Measurements from ENCODE around the gene NPHS1. TPM values are rescaled to one million over a fixed set of nuclear protein-coding genes. Genes with fewer than 3 reads are reported as not detected.
A peak's percentile ranks its signal among the peaks of the same experiment; 100 is the strongest.
"Not testable (repeated sequence)": the region's sequence is repeated elsewhere in the genome, so short reads cannot be mapped to it uniquely, and the experiment has no call there.

NPHS1 gene
- total and polyA plus RNA-seq, 4 experiments from 2014 or later: not detected

- no peaks in the 10 kb centered on the region for H3K9me3 ChIP-seq (ENCODE audit: control insufficient read depth in 1 of 2, low read length in 2 of 2)
Observed at GRCh38 chr19:35842666-35843272, 9.5 kb downstream of the NPHS1 start.

DNA sequence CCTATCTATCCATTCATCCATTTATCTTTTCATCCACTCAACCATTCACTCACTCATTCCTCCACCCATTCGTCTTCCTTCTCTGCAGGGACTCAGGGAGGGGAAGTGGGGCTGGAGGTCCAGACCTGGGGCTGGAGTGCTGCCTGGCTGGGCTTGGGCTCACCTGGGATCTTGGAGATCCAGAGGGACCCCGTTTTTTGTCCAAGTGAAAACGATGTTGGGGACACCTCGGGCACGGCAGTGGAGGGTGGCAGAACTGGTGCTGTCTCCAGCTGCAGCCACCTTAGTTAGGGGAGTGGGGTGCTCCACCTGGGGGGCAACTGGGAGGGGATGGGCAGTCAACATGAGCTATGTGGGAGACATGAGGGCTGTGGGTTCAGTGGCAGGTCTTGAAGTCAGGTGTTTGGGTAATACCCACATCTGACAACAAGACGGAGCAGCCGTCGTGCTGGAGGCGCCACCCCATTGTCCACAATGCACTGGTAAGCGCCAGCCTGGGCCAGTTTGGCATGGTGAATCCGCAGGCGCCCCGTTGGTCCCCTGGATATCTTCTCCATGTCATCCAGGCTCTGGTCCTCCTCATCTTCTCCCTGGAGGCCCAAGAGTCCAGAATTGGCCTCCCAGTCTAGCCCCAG is 10.2 kb downstream of the NPHS1 start:
- Mint-ChIP-seq H3K4me3 (no peak overlapping the region), H3K27me3 (peaks cover 36 to 47% of the 10 kb centered on the region in 2 donors), H3K36me3 (peaks cover 3 to 8% of the 10 kb centered on the region in 2 donors), H3K27ac (no peak overlapping the region), H3K4me1 (peaks cover 7 to 30% (median 20%) of the 10 kb centered on the region in 4 donors), H3K9me3 (peaks cover 0 to 21% (median 11%) of the 10 kb centered on the region in 8 donors)
- H3K36me3 ChIP-seq (ENCODE audit: insufficient read depth, low read length): no peaks in the 10 kb centered on the region
- peaks cover 33% of the 10 kb centered on the region for H3K27me3 ChIP-seq (ENCODE audit: insufficient read depth, low read length)
- no peak overlapping the region for H3K27ac ChIP-seq (ENCODE audit: low read depth, low read length)
- peaks cover 14% of the 10 kb centered on the region for H3K4me1 ChIP-seq (ENCODE audit: insufficient read depth, low read length)
- H3K9me3 ChIP-seq (ENCODE audit: control insufficient read depth in 1 of 2, low read length in 2 of 2): no peaks in the 10 kb centered on the region
- ChIA-PET CTCF (ENCODE audit: partially characterized antibody) (no interaction called here), POLR2A (ENCODE audit: partially characterized antibody) (no interaction called here)
- intact Hi-C loops (cut with micrococcal nuclease): no loop called here
- no peak overlapping the region for H3K4me3 ChIP-seq (ENCODE audit: low read length in 2 of 2)
- DNase-seq: no peak

More at GRCh38 chr19:35842666-35843272, 9.5 kb downstream of the NPHS1 start:
- Mint-ChIP-seq H3K27ac (no peak overlapping the region), H3K27me3 (peaks cover 34 to 47% of the 10 kb centered on the region in 2 donors), H3K36me3 (peaks cover 3 to 8% of the 10 kb centered on the region in 2 donors), H3K9me3 (peaks cover 0 to 21% (median 11%) of the 10 kb centered on the region in 8 donors), H3K4me3 (peak overlapping the region in 1 of 8 donors; percentile 1), H3K4me1 (peaks cover 7 to 30% (median 20%) of the 10 kb centered on the region in 4 donors)
- CTCF ChIA-PET (ENCODE audit: partially characterized antibody): no interaction called here
- intact Hi-C loops (cut with micrococcal nuclease): no loop called here
- Histone ChIP-seq H3K27ac (ENCODE audit: low read depth, low read length) (no peak overlapping the region), H3K27me3 (ENCODE audit: insufficient read depth, low read length) (peaks cover 33% of the 10 kb centered on the region), H3K4me1 (ENCODE audit: insufficient read depth, low read length) (peaks cover 14% of the 10 kb centered on the region), H3K36me3 (ENCODE audit: insufficient read depth, low read length) (no peaks in the 10 kb centered on the region), H3K4me3 (ENCODE audit: low read length in 2 of 2) (no peak overlapping the region)
- POLR2A ChIA-PET (ENCODE audit: partially characterized antibody): no interaction called here
- no peak for DNase-seq

GRCh38 chr19:35836096-35836495 is 16.2 kb downstream of the NPHS1 start:
- H3K9me3 Mint-ChIP-seq: peaks cover 0 to 14% (median 5%) of the 10 kb centered on the region in 8 donors
- CTCF ChIA-PET (ENCODE audit: partially characterized antibody); H3K36me3 Mint-ChIP-seq; H3K4me3 Mint-ChIP-seq; H3K27me3 ChIP-seq (ENCODE audit: insufficient read depth, low read length); H3K36me3 ChIP-seq (ENCODE audit: insufficient read depth, low read length); intact Hi-C loops (cut with micrococcal nuclease); POLR2A ChIA-PET (ENCODE audit: partially characterized antibody); H3K4me1 ChIP-seq (ENCODE audit: insufficient read depth, low read length); H3K9me3 ChIP-seq (ENCODE audit: control insufficient read depth in 1 of 2, low read length in 2 of 2); H3K4me1 Mint-ChIP-seq; H3K27ac ChIP-seq (ENCODE audit: low read depth, low read length); H3K27ac Mint-ChIP-seq; H3K4me3 ChIP-seq (ENCODE audit: low read length in 2 of 2); DNase-seq: not testable (repeated sequence)
- H3K27me3 Mint-ChIP-seq: peaks cover 14 to 20% of the 10 kb centered on the region in 2 donors

- Mint-ChIP-seq H3K27ac (no peak overlapping the region), H3K4me1 (no peaks in the 10 kb centered on the region), H3K36me3 (peaks cover 2 to 3% of the 10 kb centered on the region in 2 donors), H3K4me3 (no peak overlapping the region), H3K27me3 (peaks cover 19 to 24% of the 10 kb centered on the region in 2 donors), H3K9me3 (peaks cover 0 to 6% (median 3%) of the 10 kb centered on the region in 8 donors)
- Histone ChIP-seq H3K36me3 (ENCODE audit: insufficient read depth, low read length) (no peaks in the 10 kb centered on the region), H3K9me3 (ENCODE audit: control insufficient read depth in 1 of 2, low read length in 2 of 2) (no peaks in the 10 kb centered on the region), H3K4me3 (ENCODE audit: low read length in 2 of 2) (no peak overlapping the region), H3K27ac (ENCODE audit: low read depth, low read length) (no peak overlapping the region), H3K4me1 (ENCODE audit: insufficient read depth, low read length) (no peaks in the 10 kb centered on the region), H3K27me3 (ENCODE audit: insufficient read depth, low read length) (peaks cover 2% of the 10 kb centered on the region)
- POLR2A ChIA-PET (ENCODE audit: partially characterized antibody): no interaction called here
- CTCF ChIA-PET (ENCODE audit: partially characterized antibody): no interaction called here
- DNase-seq: no peak
- intact Hi-C loops (cut with micrococcal nuclease): no loop called here
Observed at GRCh38 chr19:35833972-35834371, 18.3 kb downstream of the NPHS1 start.

- peaks cover 24 to 27% of the 10 kb centered on the region in 2 donors for H3K27me3 Mint-ChIP-seq
- H3K36me3 Mint-ChIP-seq: peaks cover 0 to 3% of the 10 kb centered on the region in 2 donors
- Histone ChIP-seq H3K4me1 (ENCODE audit: insufficient read depth, low read length) (no peaks in the 10 kb centered on the region), H3K36me3 (ENCODE audit: insufficient read depth, low read length) (no peaks in the 10 kb centered on the region), H3K27me3 (ENCODE audit: insufficient read depth, low read length) (peaks cover 4% of the 10 kb centered on the region), H3K9me3 (ENCODE audit: control insufficient read depth in 1 of 2, low read length in 2 of 2) (no peaks in the 10 kb centered on the region), H3K4me3 (ENCODE audit: low read length in 2 of 2) (no peak overlapping the region), H3K27ac (ENCODE audit: low read depth, low read length) (no peak overlapping the region)
- no peak overlapping the region for H3K4me3 Mint-ChIP-seq
- CTCF ChIA-PET (ENCODE audit: partially characterized antibody): no interaction called here
- H3K9me3 Mint-ChIP-seq: peaks cover 0 to 8% (median 3%) of the 10 kb centered on the region in 8 donors
- intact Hi-C loops (cut with micrococcal nuclease): no loop called here
- no peaks in the 10 kb centered on the region for H3K4me1 Mint-ChIP-seq
- H3K27ac Mint-ChIP-seq: no peak overlapping the region
- no peak for DNase-seq
- POLR2A ChIA-PET (ENCODE audit: partially characterized antibody): no interaction called here
Observed at GRCh38 chr19:35832054-35832453, 20.2 kb downstream of the NPHS1 start.

DNA sequence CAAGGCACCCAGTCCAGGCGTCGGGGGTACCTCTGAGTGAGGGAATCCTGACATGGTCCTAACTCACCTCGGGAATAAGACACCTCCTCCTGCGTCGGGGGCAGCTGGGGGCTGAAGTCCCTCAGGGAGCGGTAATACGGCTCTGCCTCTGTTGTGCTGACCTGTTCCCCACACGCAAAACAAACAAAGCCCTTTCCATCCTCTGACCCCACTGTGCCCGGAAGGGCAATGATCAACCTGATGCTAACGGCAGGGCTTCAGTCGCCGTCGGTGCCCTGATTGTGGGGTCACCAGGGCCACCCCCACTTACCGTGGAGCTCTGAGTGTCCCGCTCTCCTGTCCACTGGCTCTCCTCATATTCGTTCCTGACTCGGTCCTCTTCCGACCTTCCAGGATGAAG is 21.3 kb downstream of the NPHS1 start:
- Mint-ChIP-seq H3K27me3 (peaks cover 24 to 27% of the 10 kb centered on the region in 2 donors), H3K27ac (no peak overlapping the region), H3K9me3 (peaks cover 0 to 8% (median 2%) of the 10 kb centered on the region in 8 donors), H3K36me3 (peaks cover 0 to 3% of the 10 kb centered on the region in 2 donors), H3K4me3 (no peak overlapping the region), H3K4me1 (no peaks in the 10 kb centered on the region)
- ChIA-PET POLR2A (ENCODE audit: partially characterized antibody) (no interaction called here), CTCF (ENCODE audit: partially characterized antibody) (no interaction called here)
- H3K9me3 ChIP-seq (ENCODE audit: control insufficient read depth in 1 of 2, low read length in 2 of 2): no peaks in the 10 kb centered on the region
- intact Hi-C loops (cut with micrococcal nuclease): no loop called here
- DNase-seq: no peak
- H3K27ac ChIP-seq (ENCODE audit: low read depth, low read length): no peak overlapping the region
- H3K27me3 ChIP-seq (ENCODE audit: insufficient read depth, low read length): peaks cover 4% of the 10 kb centered on the region
- H3K4me1 ChIP-seq (ENCODE audit: insufficient read depth, low read length): no peaks in the 10 kb centered on the region
- no peaks in the 10 kb centered on the region for H3K36me3 ChIP-seq (ENCODE audit: insufficient read depth, low read length)
- H3K4me3 ChIP-seq (ENCODE audit: low read length in 2 of 2): no peak overlapping the region

DNA sequence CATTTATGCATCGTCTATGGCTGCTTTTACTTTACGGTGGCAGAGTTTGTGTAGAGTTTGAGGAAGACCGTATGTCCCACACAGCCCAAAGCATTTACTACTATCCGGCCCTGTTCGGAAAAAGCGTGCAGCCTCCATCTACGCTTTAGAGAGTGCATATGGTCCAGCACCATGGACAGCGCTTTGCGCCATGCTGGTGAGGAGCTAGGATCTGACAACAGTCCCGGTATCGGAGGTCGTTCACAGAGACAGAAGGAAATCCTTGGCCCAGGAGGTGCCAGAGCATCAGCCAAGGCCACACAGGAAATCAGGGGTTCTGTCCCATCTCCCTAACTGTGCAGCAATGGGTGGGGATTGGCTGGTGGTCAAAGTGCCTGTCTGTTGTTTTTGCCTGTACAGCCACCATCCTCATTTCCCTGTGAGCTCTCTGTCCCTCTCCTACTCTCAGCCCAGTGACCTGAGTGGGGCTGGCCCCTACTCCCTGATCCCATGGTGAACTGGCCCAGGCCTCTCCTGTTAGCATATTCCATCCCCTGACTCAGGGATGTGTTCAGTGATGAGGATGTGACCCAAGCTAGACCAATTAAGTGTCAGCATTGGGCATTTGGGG is 23.5 kb downstream of the NPHS1 start:
- CTCF ChIA-PET (ENCODE audit: partially characterized antibody): no interaction called here
- H3K36me3 Mint-ChIP-seq: peaks cover 0 to 3% of the 10 kb centered on the region in 2 donors

More for the DNA sequence above, 23.5 kb downstream of the NPHS1 start:
- intact Hi-C loops (cut with micrococcal nuclease): no loop called here
- H3K27ac Mint-ChIP-seq: no peak overlapping the region
- peak; percentile 25 to 53 (median 41) for DNase-seq
- peaks cover 4% of the 10 kb centered on the region for H3K27me3 ChIP-seq (ENCODE audit: insufficient read depth, low read length)
- no peaks in the 10 kb centered on the region for H3K4me1 Mint-ChIP-seq
- H3K27me3 Mint-ChIP-seq: peaks cover 24 to 26% of the 10 kb centered on the region in 2 donors
- POLR2A ChIA-PET (ENCODE audit: partially characterized antibody): no interaction called here
- no peak overlapping the region for H3K27ac ChIP-seq (ENCODE audit: low read depth, low read length)
- no peak overlapping the region for H3K4me3 ChIP-seq (ENCODE audit: low read length in 2 of 2)
- H3K4me1 ChIP-seq (ENCODE audit: insufficient read depth, low read length): no peaks in the 10 kb centered on the region
- H3K9me3 ChIP-seq (ENCODE audit: control insufficient read depth in 1 of 2, low read length in 2 of 2): no peaks in the 10 kb centered on the region
- H3K36me3 ChIP-seq (ENCODE audit: insufficient read depth, low read length): no peaks in the 10 kb centered on the region
- peaks cover 0 to 8% (median 2%) of the 10 kb centered on the region in 8 donors for H3K9me3 Mint-ChIP-seq
- H3K4me3 Mint-ChIP-seq: no peak overlapping the region

Measured in CD4-positive, alpha-beta memory T cell (primary cell).